ENCODE results near the gene KCNMA1.

- no peak for TF ChIP-seq CTCF (IDR thresholded peaks at IDR 0.05)
- TF ChIP-seq POLR2A (IDR thresholded peaks at IDR 0.05), result no peak
- no peak for TF ChIP-seq POLR2AphosphoS5 (IDR thresholded peaks at IDR 0.05)
Observed at GRCh38 chr10:77592510-77592909, 45.1 kb downstream of the KCNMA1 start.
